ENCODE data around the gene RPS18. TPM values are rescaled to one million over a fixed set of nuclear protein-coding genes. Genes with fewer than 3 reads are reported as not detected.

The RPS18 gene
- total and polyA plus RNA-seq, 10 of the 15 experiments (the other 5 are each of a cell fraction or from before 2014, with no cell fraction given) = 4,228 to 20,828 (median 7,406) TPM

- TF ChIP-seq, protein P1, sequence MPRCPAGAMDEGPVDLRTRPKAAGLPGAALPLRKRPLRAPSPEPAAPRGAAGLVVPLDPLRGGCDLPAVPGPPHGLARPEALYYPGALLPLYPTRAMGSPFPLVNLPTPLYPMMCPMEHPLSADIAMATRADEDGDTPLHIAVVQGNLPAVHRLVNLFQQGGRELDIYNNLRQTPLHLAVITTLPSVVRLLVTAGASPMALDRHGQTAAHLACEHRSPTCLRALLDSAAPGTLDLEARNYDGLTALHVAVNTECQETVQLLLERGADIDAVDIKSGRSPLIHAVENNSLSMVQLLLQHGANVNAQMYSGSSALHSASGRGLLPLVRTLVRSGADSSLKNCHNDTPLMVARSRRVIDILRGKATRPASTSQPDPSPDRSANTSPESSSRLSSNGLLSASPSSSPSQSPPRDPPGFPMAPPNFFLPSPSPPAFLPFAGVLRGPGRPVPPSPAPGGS (IDR thresholded peaks at IDR 0.05; ENCODE audit: borderline replicate concordance, insufficient read depth, low read depth, low read length, poor library complexity, severe bottlenecking) = peak; percentile 98
- TF ChIP-seq, protein P2, sequence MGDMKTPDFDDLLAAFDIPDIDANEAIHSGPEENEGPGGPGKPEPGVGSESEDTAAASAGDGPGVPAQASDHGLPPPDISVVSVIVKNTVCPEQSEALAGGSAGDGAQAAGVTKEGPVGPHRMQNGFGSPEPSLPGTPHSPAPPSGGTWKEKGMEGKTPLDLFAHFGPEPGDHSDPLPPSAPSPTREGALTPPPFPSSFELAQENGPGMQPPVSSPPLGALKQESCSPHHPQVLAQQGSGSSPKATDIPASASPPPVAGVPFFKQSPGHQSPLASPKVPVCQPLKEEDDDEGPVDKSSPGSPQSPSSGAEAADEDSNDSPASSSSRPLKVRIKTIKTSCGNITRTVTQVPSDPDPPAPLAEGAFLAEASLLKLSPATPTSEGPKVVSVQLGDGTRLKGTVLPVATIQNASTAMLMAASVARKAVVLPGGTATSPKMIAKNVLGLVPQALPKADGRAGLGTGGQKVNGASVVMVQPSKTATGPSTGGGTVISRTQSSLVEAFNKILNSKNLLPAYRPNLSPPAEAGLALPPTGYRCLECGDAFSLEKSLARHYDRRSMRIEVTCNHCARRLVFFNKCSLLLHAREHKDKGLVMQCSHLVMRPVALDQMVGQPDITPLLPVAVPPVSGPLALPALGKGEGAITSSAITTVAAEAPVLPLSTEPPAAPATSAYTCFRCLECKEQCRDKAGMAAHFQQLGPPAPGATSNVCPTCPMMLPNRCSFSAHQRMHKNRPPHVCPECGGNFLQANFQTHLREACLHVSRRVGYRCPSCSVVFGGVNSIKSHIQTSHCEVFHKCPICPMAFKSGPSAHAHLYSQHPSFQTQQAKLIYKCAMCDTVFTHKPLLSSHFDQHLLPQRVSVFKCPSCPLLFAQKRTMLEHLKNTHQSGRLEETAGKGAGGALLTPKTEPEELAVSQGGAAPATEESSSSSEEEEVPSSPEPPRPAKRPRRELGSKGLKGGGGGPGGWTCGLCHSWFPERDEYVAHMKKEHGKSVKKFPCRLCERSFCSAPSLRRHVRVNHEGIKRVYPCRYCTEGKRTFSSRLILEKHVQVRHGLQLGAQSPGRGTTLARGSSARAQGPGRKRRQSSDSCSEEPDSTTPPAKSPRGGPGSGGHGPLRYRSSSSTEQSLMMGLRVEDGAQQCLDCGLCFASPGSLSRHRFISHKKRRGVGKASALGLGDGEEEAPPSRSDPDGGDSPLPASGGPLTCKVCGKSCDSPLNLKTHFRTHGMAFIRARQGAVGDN (IDR thresholded peaks at IDR 0.05) = peak; percentile 79
- TF ChIP-seq SMARCA5 (IDR thresholded peaks at IDR 0.05) (peak; percentile 72; the same call in 1 of the 2 replicates), SPI1 (IDR thresholded peaks at IDR 0.05; ENCODE audit: borderline replicate concordance, insufficient read depth, low read depth, low read length) (no peak), PKNOX1 (IDR thresholded peaks at IDR 0.05) (no peak), GABPA (IDR thresholded peaks at IDR 0.05; ENCODE audit: low read depth) (no peak), POLR2A (IDR thresholded peaks at IDR 0.05; ENCODE audit: low read depth, low read length) (peak; percentile 92), PRDM15 (CRISPR knock-in tag; IDR thresholded peaks at IDR 0.05) (peak; percentile 73), ZNF207 (IDR thresholded peaks at IDR 0.05; ENCODE audit: borderline replicate concordance) (peak; percentile 81; the same call in 1 of the 2 replicates), ETV6 (conservative IDR thresholded peaks at IDR 0.05 in 1 of 2, IDR thresholded peaks at IDR 0.05 in 1 of 2; ENCODE audit: borderline replicate concordance in 1 of 2, low read depth in 1 of 2) (peak in 1 of 2 experiments; percentile 62; a peak in 2 of 4 replicates), IKZF1 (conservative IDR thresholded peaks at IDR 0.05) (peak; percentile 85), PAX8 (IDR thresholded peaks at IDR 0.05) (no peak), BACH1 (IDR thresholded peaks at IDR 0.05; ENCODE audit: borderline replicate concordance) (peak; percentile 97), IKZF2 (IDR thresholded peaks at IDR 0.05) (peak; percentile 13 to 28; a peak in 1 of 4 replicates), SMC3 (IDR thresholded peaks at IDR 0.05; ENCODE audit: borderline replicate concordance, low read length) (no peak)
- TF ChIP-seq, protein P3, sequence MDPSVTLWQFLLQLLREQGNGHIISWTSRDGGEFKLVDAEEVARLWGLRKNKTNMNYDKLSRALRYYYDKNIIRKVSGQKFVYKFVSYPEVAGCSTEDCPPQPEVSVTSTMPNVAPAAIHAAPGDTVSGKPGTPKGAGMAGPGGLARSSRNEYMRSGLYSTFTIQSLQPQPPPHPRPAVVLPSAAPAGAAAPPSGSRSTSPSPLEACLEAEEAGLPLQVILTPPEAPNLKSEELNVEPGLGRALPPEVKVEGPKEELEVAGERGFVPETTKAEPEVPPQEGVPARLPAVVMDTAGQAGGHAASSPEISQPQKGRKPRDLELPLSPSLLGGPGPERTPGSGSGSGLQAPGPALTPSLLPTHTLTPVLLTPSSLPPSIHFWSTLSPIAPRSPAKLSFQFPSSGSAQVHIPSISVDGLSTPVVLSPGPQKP (IDR thresholded peaks at IDR 0.05; ENCODE audit: low read depth, low read length) = peak; percentile 69; the same call in 1 of the 2 replicates
Measured at GRCh38 chr6:33276864-33277662, 5.2 kb downstream of the RPS18 start, which contains the start of gene B3GALT4 (continued).
